GM10847 (cell line): ENCODE data around the gene NUDT16L1.

Source experiments
- POLR2A ChIP-seq: IDR thresholded peaks from 2 replicates; pipeline ENCODE4 v1.6.1; 2011; ENCODE audit not compliant: insufficient read length; ENCODE audit errors: extremely low read depth

Gene NUDT16L1

GRCh38 chr16:4695473-4696171 is 2.3 kb downstream of the NUDT16L1 start:
- TF ChIP-seq POLR2A, result no peak

DNA sequence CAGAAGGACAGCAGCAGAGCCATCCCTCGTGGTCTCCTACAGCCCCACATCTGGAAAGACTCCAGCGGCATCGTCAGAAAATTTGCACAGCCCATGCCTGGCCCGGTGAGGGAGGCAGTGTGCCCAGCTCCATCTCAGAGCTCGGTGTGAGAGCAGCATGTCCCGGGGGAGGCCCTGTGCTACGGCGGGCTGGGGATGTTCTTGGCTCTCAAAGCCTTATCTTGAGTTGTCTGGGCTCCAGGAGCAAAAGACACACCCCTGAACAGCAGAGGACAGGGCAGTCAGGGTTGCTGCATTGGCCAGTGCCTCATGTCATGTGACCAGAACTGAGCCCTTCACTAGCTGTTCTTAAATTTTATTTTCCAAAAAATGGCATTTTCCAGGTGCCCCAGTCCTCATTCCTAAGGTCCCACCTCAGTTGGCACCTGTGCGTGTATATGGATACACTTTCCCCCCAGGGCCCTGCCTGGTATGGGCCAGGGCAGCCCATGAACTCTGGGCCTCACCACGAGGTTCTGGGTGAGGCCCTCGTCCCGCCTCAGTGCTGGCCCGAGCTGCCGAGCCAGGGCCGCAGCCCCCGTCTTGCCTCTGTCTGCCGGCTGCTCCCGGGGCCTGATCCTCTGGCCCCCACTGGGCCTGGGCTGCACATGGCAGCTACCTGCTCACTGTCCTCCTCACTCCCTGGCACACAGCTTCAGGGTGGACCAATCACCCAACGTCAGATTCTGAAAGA is 3.0 kb downstream of the NUDT16L1 start:
- no peak for TF ChIP-seq POLR2A

GRCh38 chr16:4696905-4697847 is 3.8 kb downstream of the NUDT16L1 start:
- TF ChIP-seq POLR2A, result no peak

- TF ChIP-seq POLR2A, result no peak
Observed at GRCh38 chr16:4697848-4698291, 4.5 kb downstream of the NUDT16L1 start.

DNA sequence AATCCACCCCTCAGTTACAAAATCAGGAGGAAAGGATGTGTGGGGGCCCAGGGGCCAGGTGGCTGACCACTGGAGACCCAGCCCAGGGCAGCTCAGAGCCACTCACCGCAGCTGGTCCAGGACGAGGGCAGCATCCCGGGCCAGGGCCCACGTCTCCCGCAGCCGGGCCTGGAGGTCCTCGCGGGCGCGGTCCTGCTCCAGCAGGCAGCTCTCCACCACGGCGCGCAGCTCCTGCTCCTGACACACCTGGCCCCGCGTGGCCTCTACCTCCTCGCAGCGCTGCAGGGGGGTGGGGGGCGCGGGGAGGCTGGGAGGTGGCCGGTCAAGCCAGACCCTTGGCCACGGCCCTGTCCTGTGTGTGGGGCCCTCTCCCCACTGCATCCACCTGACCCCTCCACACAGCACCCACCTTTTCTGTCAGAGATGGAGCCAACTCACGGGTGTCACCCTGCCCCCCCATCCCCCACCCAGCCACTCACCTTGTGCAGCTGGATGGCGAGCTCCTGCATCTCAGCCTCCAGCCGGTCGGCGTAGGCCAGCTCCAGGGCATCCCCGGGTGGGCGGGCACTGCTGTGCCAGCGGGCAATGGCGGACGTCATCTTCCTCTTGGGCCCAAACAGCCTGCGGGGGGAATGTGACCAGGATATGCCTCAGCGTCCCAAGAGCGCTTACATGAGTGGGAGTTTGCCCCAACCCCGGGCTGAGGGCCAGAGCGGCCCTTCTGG is 5.1 kb downstream of the NUDT16L1 start:
- TF ChIP-seq POLR2A, result no peak

DNA sequence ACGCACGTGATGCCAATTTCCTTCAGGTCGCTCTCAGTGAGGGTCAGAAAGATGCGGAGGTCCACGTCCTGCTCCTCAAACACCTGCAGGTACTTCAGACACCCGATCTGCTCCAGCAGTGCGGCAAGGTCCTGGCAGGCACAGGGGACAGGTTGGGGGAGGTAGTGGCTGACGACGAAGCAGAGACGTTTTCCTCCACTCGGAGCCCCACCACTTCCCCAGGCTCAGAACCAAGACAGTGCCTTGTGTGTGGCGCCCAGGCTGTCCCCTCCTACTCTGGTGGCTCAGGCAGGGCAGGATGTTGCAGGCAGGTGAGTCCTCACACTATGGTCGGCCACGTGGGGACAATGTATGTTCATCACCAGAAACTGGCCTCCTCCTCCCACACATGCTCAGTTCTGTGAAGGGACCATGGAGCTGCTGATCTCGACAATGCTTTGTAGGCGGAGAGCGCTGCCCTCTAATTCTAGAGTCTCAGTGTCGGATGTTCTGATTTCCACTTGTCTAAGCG is 5.7 kb downstream of the NUDT16L1 start:
- no peak for TF ChIP-seq POLR2A

DNA sequence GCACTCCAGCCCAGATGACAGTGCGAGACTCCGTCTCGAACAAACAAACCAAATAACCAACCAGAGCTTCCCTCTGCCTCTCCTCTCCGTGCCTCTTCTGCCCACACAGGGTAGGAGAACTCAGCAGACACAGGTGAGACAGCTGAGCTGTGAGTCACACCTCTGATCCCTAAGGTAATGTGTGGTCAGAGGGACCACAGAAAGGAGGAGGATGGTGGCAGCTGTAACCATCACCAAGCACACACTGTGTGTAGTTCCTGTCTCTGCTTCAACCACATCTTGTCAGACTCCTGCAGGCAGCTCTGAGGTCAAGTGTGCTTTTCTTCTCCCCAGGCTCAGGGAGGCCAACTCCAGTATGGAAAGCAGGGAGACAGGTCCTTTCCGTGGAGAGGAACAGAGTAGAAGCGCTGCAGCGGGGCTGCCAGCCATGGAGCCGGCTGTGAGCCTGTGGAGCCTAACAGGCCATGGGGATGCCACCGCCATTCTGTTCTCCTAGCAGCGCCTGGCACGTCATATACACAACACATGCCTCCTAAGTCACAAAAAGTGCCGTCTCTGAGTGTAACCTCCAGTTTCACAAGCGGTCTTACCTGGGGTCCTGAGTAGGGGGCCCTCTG is 7.1 kb downstream of the NUDT16L1 start:
- no peak for TF ChIP-seq POLR2A

- TF ChIP-seq POLR2A, result no peak
Observed at GRCh38 chr16:4700997-4701743, 7.8 kb downstream of the NUDT16L1 start.

DNA sequence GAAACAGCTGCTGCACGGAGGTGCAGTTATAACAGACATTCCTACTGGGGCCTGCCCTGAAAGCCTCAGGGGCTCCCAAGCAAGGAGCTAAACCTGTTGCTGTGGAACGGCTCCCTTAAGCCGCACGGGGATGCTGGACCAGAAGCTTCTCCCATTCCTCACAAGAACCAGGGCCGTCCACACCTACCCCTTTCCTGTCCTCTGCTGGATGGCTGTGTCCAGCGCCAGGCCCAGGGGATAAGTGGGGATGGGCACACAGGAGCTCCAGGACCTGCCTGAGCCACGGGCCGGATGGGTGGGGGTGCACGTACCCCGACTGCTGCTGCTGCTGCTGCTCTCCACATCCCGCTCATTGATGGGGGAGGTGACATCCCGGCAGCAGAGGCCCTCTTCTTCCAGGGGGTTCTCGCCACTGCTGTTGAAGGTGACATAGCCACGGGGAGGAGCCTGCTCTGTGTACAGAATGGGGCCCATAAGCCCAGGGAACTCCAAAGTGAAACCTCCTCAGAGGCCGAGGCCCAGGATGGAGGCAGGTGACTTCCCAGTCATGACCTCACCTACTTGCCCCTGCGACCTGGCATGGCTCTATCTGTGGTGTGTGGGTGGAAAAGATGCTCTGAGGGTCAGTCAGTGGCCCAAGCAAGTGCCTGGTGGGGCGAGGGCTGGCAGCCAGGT is 8.6 kb downstream of the NUDT16L1 start:
- TF ChIP-seq POLR2A, result no peak

DNA sequence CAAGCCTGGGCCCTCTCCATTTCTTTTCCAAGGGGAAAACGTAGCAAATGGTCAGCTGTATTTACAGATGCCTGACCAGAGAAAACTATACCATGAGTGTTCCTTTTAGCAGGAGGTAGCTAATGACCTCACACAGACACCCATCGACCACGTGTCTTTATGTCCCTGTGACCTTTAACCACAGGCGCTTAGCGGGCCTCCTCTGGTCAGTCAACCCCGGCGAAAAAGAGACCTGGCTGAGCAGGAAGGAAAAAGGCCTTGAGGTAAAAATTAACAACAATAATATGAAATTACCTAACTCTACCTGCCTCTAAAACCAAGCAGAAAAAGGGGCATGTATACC is 9.1 kb downstream of the NUDT16L1 start:
- no peak for TF ChIP-seq POLR2A

- TF ChIP-seq POLR2A, result no peak
Observed at GRCh38 chr16:4703906-4704305, 10.5 kb downstream of the NUDT16L1 start.

- TF ChIP-seq POLR2A, result no peak
Observed at GRCh38 chr16:4704491-4704890, 11.1 kb downstream of the NUDT16L1 start.

DNA sequence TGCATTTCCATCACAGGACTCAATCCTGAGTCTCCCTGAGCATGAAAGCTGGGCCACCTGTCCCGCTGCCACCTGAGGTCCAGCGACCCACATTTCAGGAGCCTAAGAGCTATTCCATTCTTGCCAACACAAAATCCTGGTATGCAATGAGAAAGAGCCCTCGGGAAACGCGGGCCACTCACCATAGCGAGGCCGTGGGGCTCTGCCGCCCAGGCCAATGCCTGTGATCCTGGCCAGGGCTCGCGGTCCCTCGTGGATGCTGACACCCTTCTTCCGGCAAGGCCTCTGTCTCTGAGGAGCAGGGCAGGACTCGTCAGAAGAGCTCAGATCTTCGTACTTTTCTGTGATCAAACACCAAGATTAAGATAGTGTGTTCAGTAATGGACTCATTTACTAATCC is 11.6 kb downstream of the NUDT16L1 start:
- TF ChIP-seq POLR2A, result no peak
